GM12892 (cell line): Measurements from ENCODE around the gene SGIP1.

Source experiments
- POLR2A ChIP-seq: IDR thresholded peaks from 2 replicates; pipeline ENCODE4 v1.6.1; 2011; ENCODE audit warnings: low read depth, low read length, control low read depth
- POLR2AphosphoS5 ChIP-seq: IDR thresholded peaks from 2 replicates; pipeline ENCODE4 v1.6.1; 2011; ENCODE audit warnings: low read depth, low read length, control low read depth
- TAF1 ChIP-seq: IDR thresholded peaks from 2 replicates; pipeline ENCODE4 v1.6.1; 2011; ENCODE audit warnings: low read depth, mild to moderate bottlenecking, control low read depth, low read length, borderline replicate concordance

DNA sequence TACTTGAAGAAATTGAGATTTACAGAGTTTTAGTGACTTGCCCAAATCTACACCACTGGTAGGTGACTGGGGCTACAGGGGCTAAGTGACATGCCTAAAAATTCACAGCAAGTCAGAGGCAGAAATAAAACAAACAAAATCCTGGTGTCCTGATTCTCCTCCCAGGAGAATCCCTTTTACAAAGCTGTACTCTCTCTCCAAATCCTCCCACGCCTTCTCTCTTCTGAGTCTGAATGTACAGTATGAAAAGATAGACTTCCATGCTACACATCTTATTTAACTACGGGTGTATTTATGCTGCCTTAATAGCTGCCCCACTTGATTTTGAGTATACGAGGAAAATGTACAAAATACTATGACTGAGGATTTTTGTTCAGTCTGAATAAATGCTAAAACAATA is 65.4 kb downstream of the SGIP1 start:
- no peak for TF ChIP-seq POLR2A
- TF ChIP-seq POLR2AphosphoS5, result no peak
- TF ChIP-seq TAF1, result no peak
